ENCODE results near the gene CAVIN1.
A peak's percentile ranks its signal among the peaks of the same experiment; 100 is the strongest.
"Not testable (repeated sequence)": the region's sequence is repeated elsewhere in the genome, so short reads cannot be mapped to it uniquely, and the experiment has no call there.

The CAVIN1 gene

GRCh38 chr17:42423766-42424165, 710 bp upstream of the CAVIN1 start:
- TF ChIP-seq CTCF (IDR thresholded peaks at IDR 0.05): no peak
- no peak for DNase-seq
- no peaks in the 10 kb centered on the region for H3K27me3 ChIP-seq
- peaks cover 0 to 55% (median 35%) of the 10 kb centered on the region in 4 donors for H3K4me1 ChIP-seq
- no peaks in the 10 kb centered on the region for H3K9me3 ChIP-seq
- intact Hi-C loops (cut with DNase I; ENCODE audit: low total_unique reads): loop anchor here (5.0 kb wide), 1 partner anchor 99 kb away; no protein-coding TSS in a partner anchor
- peak overlapping the region; percentile 98 to 100 for H3K27ac ChIP-seq
- H3K4me3 ChIP-seq: peak overlapping the region; percentile 86 to 99
- H3K36me3 ChIP-seq: no peaks in the 10 kb centered on the region

GRCh38 chr17:42422412-42422957, 571 bp downstream of the CAVIN1 start:
- Histone ChIP-seq H3K4me1 (peaks cover 0 to 58% (median 39%) of the 10 kb centered on the region in 4 donors), H3K27me3 (no peaks in the 10 kb centered on the region), H3K9me3 (no peaks in the 10 kb centered on the region), H3K27ac (peak overlapping the region; percentile 98 to 100), H3K4me3 (peak overlapping the region; percentile 86 to 99), H3K36me3 (no peaks in the 10 kb centered on the region)
- no peak for TF ChIP-seq CTCF (IDR thresholded peaks at IDR 0.05)
- intact Hi-C loops (cut with DNase I; ENCODE audit: low total_unique reads): loop anchor here (5.0 kb wide), 1 partner anchor 100 kb away; no protein-coding TSS in a partner anchor
- peak in 1 of 2 donors; percentile 74 for DNase-seq

GRCh38 chr17:42421507-42422338, 1.3 kb downstream of the CAVIN1 start:
- DNase-seq: peak; percentile 58 to 84
- no peaks in the 10 kb centered on the region for H3K27me3 ChIP-seq
- no peaks in the 10 kb centered on the region for H3K9me3 ChIP-seq
- TF ChIP-seq CTCF (IDR thresholded peaks at IDR 0.05): no peak
- H3K4me3 ChIP-seq: peak overlapping the region; percentile 86 to 99
- H3K36me3 ChIP-seq: no peaks in the 10 kb centered on the region
- intact Hi-C loops (cut with DNase I; ENCODE audit: low total_unique reads): loop anchor here (5.0 kb wide), 1 partner anchor 101 kb away; no protein-coding TSS in a partner anchor
- peaks cover 0 to 66% (median 46%) of the 10 kb centered on the region in 4 donors for H3K4me1 ChIP-seq
- peak overlapping the region; percentile 98 to 100 for H3K27ac ChIP-seq

- no peak for DNase-seq
- peak overlapping the region; percentile 98 to 100 for H3K27ac ChIP-seq
- no peak for TF ChIP-seq CTCF (IDR thresholded peaks at IDR 0.05)
- intact Hi-C loops (cut with DNase I; ENCODE audit: low total_unique reads): loop anchor here (5.0 kb wide), 1 partner anchor 101 kb away; no protein-coding TSS in a partner anchor
- H3K36me3 ChIP-seq: no peaks in the 10 kb centered on the region
- H3K9me3 ChIP-seq: no peaks in the 10 kb centered on the region
- H3K27me3 ChIP-seq: no peaks in the 10 kb centered on the region
- peaks cover 0 to 72% (median 51%) of the 10 kb centered on the region in 4 donors for H3K4me1 ChIP-seq
- H3K4me3 ChIP-seq: peak overlapping the region; percentile 86 to 99
These were observed 1.9 kb downstream of the CAVIN1 start for GRCh38 chr17:42421136-42421506.

- DNase-seq; intact Hi-C loops (cut with DNase I; ENCODE audit: low total_unique reads); H3K9me3 ChIP-seq; H3K36me3 ChIP-seq; H3K27me3 ChIP-seq: not testable (repeated sequence)
- Histone ChIP-seq H3K4me1 (peaks cover 0 to 80% (median 72%) of the 10 kb centered on the region in 4 donors), H3K27ac (peak overlapping the region; percentile 98 to 100), H3K4me3 (peak overlapping the region; percentile 12 to 14)
These were observed 5.1 kb downstream of the CAVIN1 start for GRCh38 chr17:42417981-42418380.
